Tibial nerve (tissue), 4 donors: ENCODE results near the gene SLC12A2. TPM values are rescaled to one million over a fixed set of nuclear protein-coding genes. Genes with fewer than 3 reads are reported as not detected.

Experiments
- DNase-seq, 2 donors: peaks; one replicate each; pipeline ENCODE4 v3.0.0-alpha.2; 2019; ENCODE audit warnings: low spot score in 2 of 2
- H3K27ac ChIP-seq, 4 donors: fragments of 200-600 bp; sonication (generic) in 3 of 4; one replicate each; pipeline ENCODE4 v1.5.1; 2017 to 2019; ENCODE audit warnings: mild to moderate bottlenecking in 1 of 4
- H3K27me3 ChIP-seq, 2 donors: fragments of 200-600 bp; sonication (generic) in 1 of 2; one replicate each; pipeline versions ENCODE4 v1.5.1 to v1.6.0; 2017 to 2019
- H3K36me3 ChIP-seq, 3 donors: fragments of 200-600 bp; sonication (generic); one replicate each; pipeline ENCODE4 v1.5.1; 2018 to 2019
- H3K4me1 ChIP-seq, 4 donors: fragments of 200-600 bp; sonication (generic) in 3 of 4; one replicate each; pipeline ENCODE4 v1.5.1; 2017 to 2019
- H3K4me3 ChIP-seq, 4 donors: fragments of 200-600 bp; sonication (generic) in 3 of 4; one replicate each; pipeline ENCODE4 v1.5.1; 2017 to 2019; ENCODE audit warnings: mild to moderate bottlenecking in 1 of 4, moderate library complexity in 1 of 4
- H3K9me3 ChIP-seq, 4 donors: fragments of 200-600 bp; sonication (generic) in 3 of 4; one replicate each; pipeline ENCODE4 v1.5.1; 2017 to 2019
- CTCF ChIP-seq, 5 experiments: fragments of 200-600 bp in 3 of 5; fragments of 450-650 bp in 2 of 5; sonication (generic) in 3 of 5; IDR thresholded peaks; one replicate each; pipeline ENCODE4 v1.5.1; 2016 to 2019; ENCODE audit warnings: antibody characterized with exemption in 5 of 5, mild to moderate bottlenecking in 3 of 5, moderate library complexity in 2 of 5
- EP300 ChIP-seq, 2 donors: sonication (generic); formaldehyde crosslinking; IDR thresholded peaks; one replicate each; pipeline ENCODE4 v1.6.1; 2017; ENCODE audit warnings: antibody characterized with exemption in 2 of 2, mild to moderate bottlenecking in 1 of 2
- POLR2A ChIP-seq, 2 donors: fragments of 450-650 bp; IDR thresholded peaks; one replicate each; pipeline ENCODE4 v1.6.1; 2017; ENCODE audit warnings: antibody characterized with exemption in 2 of 2, mild to moderate bottlenecking in 2 of 2, moderate library complexity in 2 of 2
- WGBS, 2 donors: methylation state at CpG; one replicate each; pipeline ENCODE4 v1.1.5; 2018; 5-methylcytosine and 5-hydroxymethylcytosine counted together
- total RNA-seq, 4 donors: library from RNA; depleted of rRNA; stranded (reverse); fragments of >200 nt; gene quantifications; one replicate each; pipeline ENCODE4 v1.1.0, GENCODE V29; 2016

SLC12A2 gene
- total RNA-seq, 4 donors from 2014 or later: 49.8 to 93.1 (median 85.3) TPM

- 66 to 67% methylated on average over 4 of the region's 4 CpGs for WGBS, 2 donors
- peaks cover 0 to 9% (median 0%) of the 10 kb centered on the region in 3 donors for H3K36me3 ChIP-seq
- DNase-seq: no peak
- peaks cover 0 to 10% (median 0%) of the 10 kb centered on the region in 4 donors for H3K4me1 ChIP-seq
- no peaks in the 10 kb centered on the region for H3K27me3 ChIP-seq
- H3K9me3 ChIP-seq: no peaks in the 10 kb centered on the region
- TF ChIP-seq CTCF (IDR thresholded peaks at IDR 0.05): no peak
- no peak for TF ChIP-seq POLR2A (IDR thresholded peaks at IDR 0.05)
- TF ChIP-seq EP300 (IDR thresholded peaks at IDR 0.05): no peak
- H3K4me3 ChIP-seq: no peak overlapping the region
- no peak overlapping the region for H3K27ac ChIP-seq
Measured at GRCh38 chr5:128202320-128202719, 118.8 kb downstream of the SLC12A2 start.

DNA sequence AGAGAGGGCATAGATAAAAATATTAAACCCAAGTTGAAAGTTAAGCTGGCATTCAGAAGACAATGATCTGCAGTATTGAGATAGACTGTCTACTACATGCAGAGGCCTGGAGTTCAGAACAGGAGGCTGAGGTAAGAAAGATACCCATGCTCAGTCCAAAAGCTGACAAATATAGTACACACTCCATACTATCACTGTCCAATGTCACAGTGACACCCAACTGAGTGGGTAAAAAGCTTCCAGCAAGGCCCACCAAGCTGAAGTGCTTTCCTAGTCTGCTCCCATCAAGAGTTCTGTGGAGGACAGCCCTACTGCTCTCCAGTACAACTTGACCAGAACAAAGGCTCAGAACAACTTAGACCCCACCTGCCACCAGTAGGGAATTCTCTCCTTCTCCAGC is 124.9 kb downstream of the SLC12A2 start:
- H3K4me3 ChIP-seq: no peak overlapping the region
- H3K27ac ChIP-seq: no peak overlapping the region
- no peaks in the 10 kb centered on the region for H3K36me3 ChIP-seq
- no peak for DNase-seq
- no peaks in the 10 kb centered on the region for H3K9me3 ChIP-seq
- H3K27me3 ChIP-seq: no peaks in the 10 kb centered on the region
- peaks cover 0 to 12% (median 3%) of the 10 kb centered on the region in 4 donors for H3K4me1 ChIP-seq
- TF ChIP-seq POLR2A (IDR thresholded peaks at IDR 0.05) (no peak), EP300 (IDR thresholded peaks at IDR 0.05) (no peak), CTCF (IDR thresholded peaks at IDR 0.05) (no peak)

DNA sequence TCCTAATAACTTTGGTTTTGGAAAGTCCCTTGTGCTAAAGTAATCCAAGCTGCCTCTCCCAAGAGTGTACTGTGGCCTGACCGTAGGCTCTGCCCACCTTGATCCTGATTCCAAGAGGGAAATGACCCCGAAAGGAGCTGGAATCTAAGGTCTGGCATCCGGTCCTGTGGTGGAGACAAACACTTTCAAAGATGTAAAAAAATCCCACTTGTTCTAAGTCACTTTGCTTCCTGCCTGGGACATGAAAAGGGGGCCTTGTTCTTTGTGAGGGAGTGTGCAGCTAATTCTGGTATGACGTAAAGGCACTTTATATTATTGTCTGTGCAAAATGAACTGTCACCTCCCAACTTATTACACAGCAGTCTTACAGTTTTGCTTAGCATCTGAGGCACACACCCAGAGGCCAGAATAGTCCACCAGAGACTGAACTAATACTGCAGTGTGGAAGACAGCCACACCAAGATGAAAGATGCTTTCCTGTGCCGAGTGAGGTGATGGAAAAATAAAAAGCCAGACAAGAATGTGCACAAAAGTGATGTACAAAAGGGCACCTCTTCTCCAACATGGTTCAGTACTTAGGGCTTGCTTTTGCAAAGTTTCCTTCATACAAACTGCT is 128.7 kb downstream of the SLC12A2 start:
- 26 to 29% methylated on average over 5 of the region's 5 CpGs for WGBS, 2 donors
- Histone ChIP-seq H3K4me1 (peaks cover 0 to 12% (median 3%) of the 10 kb centered on the region in 4 donors), H3K27ac (no peak overlapping the region), H3K4me3 (no peak overlapping the region), H3K36me3 (no peaks in the 10 kb centered on the region), H3K9me3 (no peaks in the 10 kb centered on the region), H3K27me3 (no peaks in the 10 kb centered on the region)
- DNase-seq: no peak
- TF ChIP-seq CTCF (IDR thresholded peaks at IDR 0.05) (no peak), POLR2A (IDR thresholded peaks at IDR 0.05) (no peak), EP300 (IDR thresholded peaks at IDR 0.05) (no peak)

GRCh38 chr5:128213340-128213739 is 129.8 kb downstream of the SLC12A2 start:
- no peak overlapping the region for H3K4me3 ChIP-seq
- peaks cover 0 to 12% (median 3%) of the 10 kb centered on the region in 4 donors for H3K4me1 ChIP-seq
- TF ChIP-seq CTCF (IDR thresholded peaks at IDR 0.05) (peak; percentile 45 to 77 (median 62)), POLR2A (IDR thresholded peaks at IDR 0.05) (no peak), EP300 (IDR thresholded peaks at IDR 0.05) (no peak)
- H3K27me3 ChIP-seq: no peaks in the 10 kb centered on the region
- DNase-seq: peak in 1 of 2 donors; percentile 51
- WGBS, 2 donors: 4 to 7% methylated on average over 4 of the region's 4 CpGs
- H3K27ac ChIP-seq: no peak overlapping the region
- no peaks in the 10 kb centered on the region for H3K36me3 ChIP-seq
- no peaks in the 10 kb centered on the region for H3K9me3 ChIP-seq

- WGBS, 2 donors: 82 to 85% methylated on average over 5 of the region's 5 CpGs
- Histone ChIP-seq H3K4me1 (peaks cover 0 to 12% (median 3%) of the 10 kb centered on the region in 4 donors), H3K9me3 (no peaks in the 10 kb centered on the region), H3K4me3 (no peak overlapping the region), H3K36me3 (no peaks in the 10 kb centered on the region), H3K27me3 (no peaks in the 10 kb centered on the region), H3K27ac (no peak overlapping the region)
- TF ChIP-seq EP300 (IDR thresholded peaks at IDR 0.05): no peak
- no peak for TF ChIP-seq POLR2A (IDR thresholded peaks at IDR 0.05)
- TF ChIP-seq CTCF (IDR thresholded peaks at IDR 0.05): no peak
- no peak for DNase-seq
Measured at GRCh38 chr5:128213833-128214232, 130.3 kb downstream of the SLC12A2 start.
